IMR-90 (cell line): ENCODE results near the gene ADH1A. TPM values are rescaled to one million over a fixed set of nuclear protein-coding genes. Genes with fewer than 3 reads are reported as not detected.

Source experiments
- polyA plus RNA-seq, 3 experiments: library from polyadenylated mRNA; depleted of rRNA; stranded (reverse); fragments of >200 nt; gene quantifications; 2 replicates each; pipeline ENCODE4 v1.2.3, GENCODE V29; 2012; ENCODE audit warnings: low replicate concordance in 1 of 3
- total RNA-seq: library from RNA; depleted of rRNA; stranded (reverse); fragments of >200 nt; gene quantifications from 2 replicates; pipeline ENCODE4 v1.2.3, GENCODE V29; 2012; rRNA removed

Gene ADH1A
- total and polyA plus RNA-seq, 2 of the 4 experiments (the other 2 are of a cell fraction): not detected

Other genes with a start within 250 kb of the ADH1A start
- gene ADH5, start 202.2 kb downstream of the ADH1A start, total RNA-seq: 178 and 246 TPM in 2 replicates
- gene ADH5, start 202.2 kb downstream of the ADH1A start, polyA plus RNA-seq (2012; rRNA removed): 117 and 140 TPM in 2 replicates
- not detected in 2 replicates for gene ADH4, start 146.7 kb downstream of the ADH1A start, total RNA-seq
- not detected in 2 replicates for gene ADH4, start 146.7 kb downstream of the ADH1A start, polyA plus RNA-seq (2012; rRNA removed)
- not detected in 2 replicates for gene ADH6, start 71.7 kb downstream of the ADH1A start, total RNA-seq
- not detected in 2 replicates for gene ADH6, start 71.7 kb downstream of the ADH1A start, polyA plus RNA-seq (2012; rRNA removed)
- gene ADH1B, start 30.4 kb upstream of the ADH1A start, total RNA-seq: under 0.01 and 0.36 TPM in 2 replicates
- 0.10 and 0.46 TPM in 2 replicates for gene ADH1B, start 30.4 kb upstream of the ADH1A start, polyA plus RNA-seq (2012; rRNA removed)
- not detected in 2 replicates for gene ADH1C, start 61.8 kb upstream of the ADH1A start, total RNA-seq
- gene ADH1C, start 61.8 kb upstream of the ADH1A start, polyA plus RNA-seq (2012; rRNA removed): 0.26 TPM in 1 of 2 replicates, not detected in the other
- gene ADH7, start 144.4 kb upstream of the ADH1A start, total RNA-seq: not detected in 2 replicates
- gene ADH7, start 144.4 kb upstream of the ADH1A start, polyA plus RNA-seq (2012; rRNA removed): not detected in 2 replicates
- not detected in 2 replicates for gene C4orf17, start 220.0 kb upstream of the ADH1A start, total RNA-seq
- gene C4orf17, start 220.0 kb upstream of the ADH1A start, polyA plus RNA-seq (2012; rRNA removed): not detected in 2 replicates